GM19324 (cell line): Measurements from ENCODE around the gene PLEKHA3.
"Not testable (repeated sequence)": the region's sequence is repeated elsewhere in the genome, so short reads cannot be mapped to it uniquely, and the experiment has no call there.

Experiments used
- ATAC-seq: cut with Tn5 transposase; IDR thresholded peaks from one replicate; pipeline ENCODE4 v1.9.1; 2021; ENCODE audit warnings: mild to moderate bottlenecking, moderate library complexity; ENCODE audit not compliant: unreplicated experiment, low FRiP score

PLEKHA3 gene

GRCh38 chr2:178480227-178481181 lies at the start of gene PLEKHA3:
PLEKHA3 (plus strand) TSS chr2:178480457; CDS start chr2:178480870, 413 bp downstream.
- peak; percentile 89 for ATAC-seq

- no peak for ATAC-seq
These were observed 43.6 kb upstream of the PLEKHA3 start for GRCh38 chr2:178436662-178437061.

GRCh38 chr2:178441426-178441825 lies 38.8 kb upstream of the PLEKHA3 start:
- ATAC-seq: no peak

- no peak for ATAC-seq
These were observed 31.1 kb upstream of the PLEKHA3 start for GRCh38 chr2:178448968-178449661.

- peak; percentile 6 for ATAC-seq
These were observed 30.3 kb upstream of the PLEKHA3 start for GRCh38 chr2:178449700-178450523.

GRCh38 chr2:178450524-178450773 lies 29.8 kb upstream of the PLEKHA3 start:
- peak; percentile 58 for ATAC-seq

GRCh38 chr2:178450774-178451525 lies 29.3 kb upstream of the PLEKHA3 start, which contains the start of the genes PJVK and PRKRA:
PJVK (plus strand) TSS chr2:178451378; CDS start chr2:178453410, 2,032 bp downstream.
PRKRA (minus strand) TSS chr2:178451175; CDS start chr2:178451030, 145 bp downstream.
- ATAC-seq: peak; percentile 89

GRCh38 chr2:178452334-178452733 lies 27.9 kb upstream of the PLEKHA3 start:
- ATAC-seq: no peak

GRCh38 chr2:178452870-178453269 lies 27.4 kb upstream of the PLEKHA3 start:
- ATAC-seq: no peak

GRCh38 chr2:178455947-178456346 lies 24.3 kb upstream of the PLEKHA3 start:
- no peak for ATAC-seq

GRCh38 chr2:178457390-178457886 lies 22.8 kb upstream of the PLEKHA3 start:
- ATAC-seq: no peak

- ATAC-seq: no peak
These were observed 10.9 kb upstream of the PLEKHA3 start for GRCh38 chr2:178469219-178469849.

GRCh38 chr2:178471313-178471712 lies 8.9 kb upstream of the PLEKHA3 start:
- ATAC-seq: not testable (repeated sequence)

- no peak for ATAC-seq
These were observed 6.9 kb upstream of the PLEKHA3 start for GRCh38 chr2:178473373-178473772.

- ATAC-seq: no peak
These were observed 6.3 kb upstream of the PLEKHA3 start for GRCh38 chr2:178473931-178474330.

- ATAC-seq: no peak
These were observed 5.7 kb upstream of the PLEKHA3 start for GRCh38 chr2:178474560-178474959.

- no peak for ATAC-seq
These were observed 3.8 kb upstream of the PLEKHA3 start for GRCh38 chr2:178476477-178476876.

GRCh38 chr2:178477443-178478129 lies 2.7 kb upstream of the PLEKHA3 start:
- no peak for ATAC-seq

- ATAC-seq: peak; percentile 5
These were observed 2.2 kb upstream of the PLEKHA3 start for GRCh38 chr2:178478130-178478438.
